H1 (cell line): ENCODE measurements around the gene NANP. TPM values are rescaled to one million over a fixed set of nuclear protein-coding genes. Genes with fewer than 3 reads are reported as not detected.

Experiments
- CTCF ChIA-PET: fragments of 300-600 bp; sonication (Branson Sonifier 250); formaldehyde crosslinking; loops from one replicate; lab custom pipeline; 2021; ENCODE audit not compliant: partially characterized antibody; lab: Charles Lee
- POLR2A ChIA-PET: fragments of 300-600 bp; sonication (Branson Sonifier 250); formaldehyde crosslinking; loops from one replicate; lab custom pipeline; 2021; ENCODE audit warnings: inconsistent platforms; ENCODE audit not compliant: partially characterized antibody; lab: Charles Lee
- DNase-seq, 2 experiments: peaks; one replicate each; pipeline versions ENCODE4 v3.0.0 to v3.0.0-alpha.2; 2010 to 2022; ENCODE audit warnings: low spot score in 2 of 2, low read depth in 1 of 2, mixed read lengths in 1 of 2
- FAIRE-seq: peaks from 2 replicates; lab custom pipeline; 2011; peaks lifted over from hg19 to GRCh38; lab: Jason Lieb, UNC
- H2AFZ ChIP-seq: 2 replicates; pipeline ENCODE4 v1.8.1; 2012; ENCODE audit warnings: low read length, inconsistent platforms
- H2AK5ac ChIP-seq: 2 replicates; pipeline ENCODE4 v1.6.1; 2013; ENCODE audit warnings: low read depth, low read length
- H2BK120ac ChIP-seq: replicated peaks from 2 replicates; pipeline ENCODE3; 2013; ENCODE audit warnings: low read depth, low read length, inconsistent platforms
- H2BK12ac ChIP-seq: 2 replicates; pipeline ENCODE4 v1.6.1; 2013; ENCODE audit warnings: low read depth, low read length
- H2BK15ac ChIP-seq: 2 replicates; pipeline ENCODE4 v1.6.1; 2013; ENCODE audit warnings: low read length
- H2BK20ac ChIP-seq: 2 replicates; pipeline ENCODE4 v1.6.1; 2013; ENCODE audit warnings: low read length
- H2BK5ac ChIP-seq: 2 replicates; pipeline ENCODE4 v1.6.1; 2013; ENCODE audit warnings: low read depth, low read length
- H3K14ac ChIP-seq: 2 replicates; pipeline ENCODE4 v1.6.1; 2013; ENCODE audit warnings: inconsistent platforms; ENCODE audit not compliant: insufficient read length
- H3K18ac ChIP-seq: 2 replicates; pipeline ENCODE4 v1.6.1; 2013; ENCODE audit warnings: low read length; ENCODE audit errors: extremely low read depth
- H3K23ac ChIP-seq: 2 replicates; pipeline ENCODE4 v1.6.1; 2013; ENCODE audit warnings: inconsistent platforms; ENCODE audit not compliant: insufficient read length
- H3K23me2 ChIP-seq: 2 replicates; pipeline ENCODE4 v1.6.1; 2013; ENCODE audit warnings: low read depth, low read length
- H3K27ac ChIP-seq: 2 replicates; pipeline ENCODE4 v1.6.1; 2011; ENCODE audit warnings: low read depth, low read length, inconsistent platforms
- H3K27me3 ChIP-seq, 4 experiments: replicated peaks in 1 of 4; 1 replicate in 1 of 4; 2 replicates in 3 of 4; pipeline versions ENCODE4 v1.6.1 to v1.8.1; 2011 to 2013; ENCODE audit warnings: low read length in 3 of 4, mild to moderate bottlenecking in 3 of 4, inconsistent platforms in 2 of 4, mixed read lengths in 2 of 4, moderate library complexity in 1 of 4; ENCODE audit not compliant: control insufficient read depth in 3 of 4, insufficient read depth in 3 of 4; ENCODE audit errors: extremely low read depth in 1 of 4
- H3K36me3 ChIP-seq, 4 experiments: 2 replicates each; pipeline versions ENCODE4 v1.6.1 to v1.8.1; 2011 to 2013; ENCODE audit warnings: mild to moderate bottlenecking in 4 of 4, low read length in 3 of 4, moderate library complexity in 2 of 4, control low read depth in 1 of 4, inconsistent platforms in 1 of 4; ENCODE audit not compliant: insufficient read depth in 4 of 4, control insufficient read depth in 2 of 4
- H3K4ac ChIP-seq: replicated peaks from 2 replicates; pipeline ENCODE3; 2013; ENCODE audit warnings: low read length, low read depth, mixed read lengths, inconsistent platforms; ENCODE audit not compliant: insufficient read length
- H3K4me1 ChIP-seq, 4 experiments: replicated peaks in 1 of 4; 1 replicate in 1 of 4; 2 replicates in 3 of 4; pipeline versions ENCODE4 v1.6.1 to v1.8.1; 2011 to 2013; ENCODE audit warnings: low read length in 3 of 4, inconsistent platforms in 2 of 4, mixed read lengths in 1 of 4; ENCODE audit not compliant: insufficient read depth in 4 of 4, control insufficient read depth in 3 of 4
- H3K4me2 ChIP-seq, 2 experiments: 2 replicates each; pipeline versions ENCODE4 v1.6.1 to v1.8.1; 2011 to 2013; ENCODE audit warnings: low read depth in 2 of 2, low read length in 2 of 2, control low read depth in 1 of 2, inconsistent platforms in 1 of 2, mild to moderate bottlenecking in 1 of 2; ENCODE audit not compliant: insufficient read depth in 1 of 2
- H3K4me3 ChIP-seq, 4 experiments: fragments of 200-600, 300-600 bp in 1 of 4; sonication (generic), shearing (Covaris generic), sonication (Bioruptor Twin) in 1 of 4; 2 replicates each; pipeline versions ENCODE4 v1.5.1 to v1.8.1; 2011 to 2016; ENCODE audit warnings: low read length in 4 of 4, low read depth in 3 of 4, control low read depth in 2 of 4, inconsistent platforms in 2 of 4, mild to moderate bottlenecking in 2 of 4, mixed read lengths in 1 of 4, moderate library complexity in 1 of 4; ENCODE audit not compliant: insufficient read depth in 2 of 4; ENCODE audit errors: extremely low read depth in 1 of 4
- H3K56ac ChIP-seq: replicated peaks from 2 replicates; pipeline ENCODE3; 2013; ENCODE audit warnings: low read depth, mild to moderate bottlenecking, mixed read lengths, low read length, inconsistent platforms; ENCODE audit not compliant: insufficient read length
- H3K79me1 ChIP-seq: 2 replicates; pipeline ENCODE4 v1.6.1; 2013; ENCODE audit warnings: low read depth, low read length, control low read depth
- H3K79me2 ChIP-seq, 2 experiments: 2 replicates each; pipeline versions ENCODE4 v1.6.1 to v1.8.1; 2012 to 2013; ENCODE audit warnings: low read length in 2 of 2, mild to moderate bottlenecking in 2 of 2, inconsistent platforms in 1 of 2; ENCODE audit not compliant: insufficient read depth in 2 of 2, control insufficient read depth in 1 of 2
- H3K9ac ChIP-seq, 4 experiments: replicated peaks in 1 of 4; 1 replicate in 1 of 4; 2 replicates in 3 of 4; pipeline versions ENCODE4 v1.6.1 to v1.8.1; 2011 to 2013; ENCODE audit warnings: low read depth in 3 of 4, low read length in 3 of 4, control low read depth in 2 of 4, mild to moderate bottlenecking in 2 of 4, moderate library complexity in 2 of 4, inconsistent platforms in 1 of 4; ENCODE audit errors: extremely low read depth in 1 of 4
- H3K9me3 ChIP-seq, 2 experiments: 2 replicates each; pipeline versions ENCODE4 v1.6.1 to v1.8.1; 2012 to 2013; ENCODE audit warnings: mild to moderate bottlenecking in 2 of 2, moderate library complexity in 2 of 2, control low read depth in 1 of 2, inconsistent platforms in 1 of 2, low read depth in 1 of 2, low read length in 1 of 2, mixed read lengths in 1 of 2; ENCODE audit not compliant: insufficient read depth in 2 of 2
- H4K20me1 ChIP-seq, 2 experiments: replicated peaks in 1 of 2; 2 replicates each; pipeline versions ENCODE3 to v1.8.1; 2011 to 2013; ENCODE audit warnings: inconsistent platforms in 2 of 2, low read length in 2 of 2, mild to moderate bottlenecking in 1 of 2; ENCODE audit not compliant: insufficient read depth in 2 of 2, control insufficient read depth in 1 of 2
- H4K5ac ChIP-seq: 2 replicates; pipeline ENCODE4 v1.6.1; 2013; ENCODE audit warnings: low read length, low read depth, mixed read lengths, inconsistent platforms; ENCODE audit not compliant: insufficient read length
- H4K8ac ChIP-seq: 2 replicates; pipeline ENCODE4 v1.8.0; 2013; ENCODE audit warnings: mild to moderate bottlenecking, moderate library complexity, low read length, inconsistent platforms; ENCODE audit not compliant: insufficient read depth; ENCODE audit errors: extremely low read depth
- H4K91ac ChIP-seq: replicated peaks from 2 replicates; pipeline ENCODE3; 2013; ENCODE audit warnings: low read length, mixed read lengths, inconsistent platforms; ENCODE audit not compliant: insufficient read length
- BRCA1 ChIP-seq: IDR thresholded peaks from 2 replicates; pipeline ENCODE4 v1.6.1; 2012; ENCODE audit warnings: low read depth, low read length, improper control_type of control experiment
- EZH2 ChIP-seq: fragments of 200-600 bp; sonication (generic); IDR thresholded peaks from 2 replicates; pipeline ENCODE4 v1.7.1; 2012; ENCODE audit warnings: low read depth, mild to moderate bottlenecking, moderate library complexity, low read length, inconsistent platforms; ENCODE audit not compliant: severe bottlenecking
- KDM4A ChIP-seq: IDR thresholded peaks from one replicate; pipeline ENCODE4 v1.7.1; 2012; ENCODE audit warnings: low read depth, mild to moderate bottlenecking, moderate library complexity, low read length, inconsistent platforms; ENCODE audit not compliant: severe bottlenecking
- KDM5A ChIP-seq: fragments of 200-600 bp; IDR thresholded peaks from 2 replicates; pipeline ENCODE4 v1.7.1; 2012; ENCODE audit warnings: mild to moderate bottlenecking, low read length, inconsistent platforms, mixed read lengths
- MAFK ChIP-seq: IDR thresholded peaks from 2 replicates; pipeline ENCODE4 v1.6.1; 2012; ENCODE audit warnings: low read depth, mild to moderate bottlenecking, improper control_type of control experiment, low read length
- RAD21 ChIP-seq, 2 experiments: IDR thresholded peaks in 1 of 2; conservative IDR thresholded peaks in 1 of 2; 2 replicates each; pipeline ENCODE4 v1.6.1; 2011; ENCODE audit warnings: low read depth in 2 of 2, low read length in 2 of 2, improper control_type of control experiment in 1 of 2, inconsistent platforms in 1 of 2, mild to moderate bottlenecking in 1 of 2, moderate library complexity in 1 of 2
- RXRA ChIP-seq: IDR thresholded peaks from 2 replicates; pipeline ENCODE4 v1.6.1; 2011; ENCODE audit warnings: low read depth, mild to moderate bottlenecking, low read length, moderate library complexity; ENCODE audit not compliant: insufficient read depth
- SIRT6 ChIP-seq: IDR thresholded peaks from one replicate; pipeline ENCODE4 v1.7.1; 2012; ENCODE audit warnings: low read length, inconsistent platforms
- SIX5 ChIP-seq: IDR thresholded peaks from 2 replicates; pipeline ENCODE4 v1.6.1; 2011; ENCODE audit warnings: mild to moderate bottlenecking, low read depth, low read length
- SP2 ChIP-seq: IDR thresholded peaks from 2 replicates; pipeline ENCODE4 v1.6.1; 2012; ENCODE audit warnings: mild to moderate bottlenecking, low read length, inconsistent platforms
- SRF ChIP-seq: IDR thresholded peaks from 2 replicates; pipeline ENCODE4 v1.6.1; 2011; ENCODE audit warnings: mild to moderate bottlenecking, low read depth, low read length, moderate library complexity
- SUZ12 ChIP-seq: fragments of 200-600 bp; sonication (generic); IDR thresholded peaks from 2 replicates; pipeline ENCODE4 v1.6.1; 2012; ENCODE audit warnings: mild to moderate bottlenecking, inconsistent platforms, low read length, moderate library complexity, mixed read lengths
- TBP ChIP-seq: IDR thresholded peaks from 2 replicates; pipeline ENCODE4 v1.6.1; 2011; ENCODE audit warnings: low read depth, low read length, improper control_type of control experiment
- TCF12 ChIP-seq: IDR thresholded peaks from 2 replicates; pipeline ENCODE4 v1.6.1; 2011; ENCODE audit warnings: low read depth, mild to moderate bottlenecking, low read length
- WGBS, 2 experiments: shearing (Covaris generic) in 1 of 2; methylation state at CpG; one replicate each; pipeline versions ENCODE4 v1.1.6 to v1.1.7; 2013 to 2015; ENCODE audit warnings: low lambda C conversion rate in 2 of 2, mixed read lengths in 2 of 2, inconsistent platforms in 1 of 2, low coverage in 1 of 2, missing lambda C conversion rate in 1 of 2; ENCODE audit not compliant: insufficient replicate concordance in 2 of 2, insufficient coverage in 1 of 2, insufficient read length in 1 of 2; ENCODE audit errors: extremely low coverage in 1 of 2, missing lambda C conversion rate in 1 of 2; 5-methylcytosine and 5-hydroxymethylcytosine counted together
- polyA plus RNA-seq, 7 experiments: library from polyadenylated mRNA; depleted of rRNA in 3 of 7; stranded (reverse) in 5 of 7; unstranded in 2 of 7; fragments of >200 nt in 5 of 7; fragments of 200-250 nt in 2 of 7; gene quantifications; 1 replicate in 5 of 7; 2 replicates in 1 of 7; 4 replicates in 1 of 7; pipeline versions ENCODE4 v1.2.1 to v1.2.3, GENCODE V29; 2011 to 2013; ENCODE audit warnings: missing spikeins in 2 of 7, mixed read lengths in 2 of 7
- total RNA-seq: library from RNA; stranded (reverse); fragmentation: NEBNext Ultra II Directional; extraction: Animal tissue kit (Norgen Biotek cat#: 25700); gene quantifications from 2 replicates; pipeline ENCODE4 v1.2.1, GENCODE V29; 2021

NANP gene
- total and polyA plus RNA-seq, 2 of the 8 experiments (the other 6 are each of a cell fraction or from before 2014, with no cell fraction given), result 3.8 to 6.2 TPM

- no peak overlapping the region for H3K18ac ChIP-seq
- no peak overlapping the region for H2BK12ac ChIP-seq
- no peak overlapping the region for H3K14ac ChIP-seq
- no peak overlapping the region for H2BK15ac ChIP-seq
- FAIRE-seq (no peak), DNase-seq (no peak)
- WGBS, 2 experiments, result 85% methylated on average over 9 of the region's 9 CpGs; no CpG with 5 or more reads in 1 of the 2 experiments
- H3K4ac ChIP-seq, result no peak overlapping the region
- H2BK5ac ChIP-seq, result no peak overlapping the region
- no peaks in the 10 kb centered on the region for H3K79me1 ChIP-seq
- ChIA-PET POLR2A (no interaction called here), CTCF (interaction anchor here (0.7 kb wide), 2 partner anchors 136 to 571 kb away, joined by 4 to 5 read pairs; no protein-coding TSS in a partner anchor)
- no peak overlapping the region for H4K91ac ChIP-seq
- no peak overlapping the region for H4K5ac ChIP-seq
- no peak overlapping the region for H3K4me2 ChIP-seq
- H3K9me3 ChIP-seq, result no peaks in the 10 kb centered on the region
- H2AFZ ChIP-seq, result no peak overlapping the region
- no peaks in the 10 kb centered on the region for H3K27me3 ChIP-seq
- H3K9ac ChIP-seq, result no peak overlapping the region; a peak in 1 of 7 replicates
- H2BK120ac ChIP-seq, result no peak overlapping the region
- H2BK20ac ChIP-seq, result no peak overlapping the region
- no peaks in the 10 kb centered on the region for H3K36me3 ChIP-seq
- peak overlapping the region; percentile 51; the same call in 1 of the 2 replicates for H4K8ac ChIP-seq
- H3K27ac ChIP-seq, result no peak overlapping the region
- no peaks in the 10 kb centered on the region for H3K23me2 ChIP-seq
- no peaks in the 10 kb centered on the region for H3K4me1 ChIP-seq
- H3K4me3 ChIP-seq, result no peak overlapping the region
- H4K20me1 ChIP-seq, result no peaks in the 10 kb centered on the region
- no peaks in the 10 kb centered on the region for H3K79me2 ChIP-seq
- H3K56ac ChIP-seq, result no peak overlapping the region
- no peak overlapping the region for H3K23ac ChIP-seq
- H2AK5ac ChIP-seq, result no peak overlapping the region
- TF ChIP-seq BRCA1 (no peak), TBP (no peak), SRF (no peak), KDM4A (no peak), SUZ12 (no peak), SIX5 (no peak), EZH2 (no peak), TCF12 (no peak), SP2 (no peak), RAD21 (IDR thresholded peaks at IDR 0.05 in 1 of 2, conservative IDR thresholded peaks at IDR 0.05 in 1 of 2; ENCODE audit: low read depth in 2 of 2, low read length in 2 of 2) (no peak), KDM5A (no peak), RXRA (no peak), MAFK (no peak), SIRT6 (no peak)
Observed at GRCh38 chr20:25592135-25592852, 31.5 kb downstream of the NANP start.
